HCT116 (cell line): ENCODE results near the gene ATP8B4. TPM values are rescaled to one million over a fixed set of nuclear protein-coding genes. Genes with fewer than 3 reads are reported as not detected.

ENCODE experiments used
- ATAC-seq: fragments of 200-7000 bp; cut with Tn5 transposase; 2 replicates; pipeline ENCODE4 v1.9.1; 2020; ENCODE audit warnings: mild to moderate bottlenecking, moderate library complexity
- BruUV-seq: library from RNA; stranded (reverse); fragments of 400-500 nt; replicated peaks from 2 replicates; lab custom pipeline; 2021; lab: Mats Ljungman, UMichigan
- CTCF ChIA-PET: fragments of 300-600 bp; sonication (Branson Sonifier 250); formaldehyde crosslinking; loops from one replicate; lab custom pipeline; 2021; ENCODE audit warnings: antibody characterized with exemption; lab: Charles Lee
- POLR2A ChIA-PET: fragments of 300-600, 350-600 bp; sonication (Branson Sonifier 250); formaldehyde crosslinking; loops from one replicate; lab custom pipeline; 2021; ENCODE audit warnings: antibody characterized with exemption; lab: Charles Lee
- RAD21 ChIA-PET, 2 experiments: fragments of 300-600 bp; sonication (Branson Sonifier 250); formaldehyde crosslinking; loops; one replicate each; lab custom pipeline; 2023; ENCODE audit warnings: low total read pairs in 2 of 2; ENCODE audit not compliant: uncharacterized antibody in 2 of 2, unreplicated experiment in 2 of 2, low non-redundant PET in 1 of 2; lab: Charles Lee
- DNase-seq: peaks from one replicate; pipeline ENCODE4 v3.0.0-alpha.2; 2010; ENCODE audit warnings: low read depth, low spot score
- H2AFZ ChIP-seq: fragments of 200-600 bp; shearing (Covaris generic), sonication (generic); 2 replicates; pipeline ENCODE4 v1.6.1; 2017; ENCODE audit warnings: low read depth, mixed run types, mixed read lengths, antibody characterized with exemption, low read length; ENCODE audit not compliant: poor library complexity, severe bottlenecking
- H3K27ac ChIP-seq: 2 replicates; pipeline ENCODE4 v1.5.1; 2012; ENCODE audit warnings: low read depth, low read length
- H3K27me3 ChIP-seq: fragments of 200-600 bp; sonication (generic); 2 replicates; pipeline ENCODE4 v1.6.1; 2016; ENCODE audit warnings: mixed run types, low read length, mixed read lengths; ENCODE audit not compliant: insufficient read depth
- H3K36me3 ChIP-seq, 2 experiments: fragments of 200-500 bp in 1 of 2; fragments of 200-600 bp in 1 of 2; sonication (Bioruptor generic) in 1 of 2; sonication (generic) in 1 of 2; 2 replicates each; pipeline versions ENCODE4 v1.5.1 to v1.6.1; 2014 to 2016; ENCODE audit warnings: low read length in 2 of 2, inconsistent platforms in 1 of 2, mixed read lengths in 1 of 2, mixed run types in 1 of 2; ENCODE audit not compliant: insufficient read depth in 2 of 2, control insufficient read depth in 1 of 2
- H3K4me1 ChIP-seq, 2 experiments: fragments of 200-600 bp in 1 of 2; sonication (generic) in 1 of 2; 2 replicates each; pipeline versions ENCODE4 v1.5.1 to v1.6.1; 2012 to 2017; ENCODE audit warnings: low read length in 2 of 2, inconsistent platforms in 1 of 2, mild to moderate bottlenecking in 1 of 2, mixed read lengths in 1 of 2, mixed run types in 1 of 2, moderate library complexity in 1 of 2; ENCODE audit not compliant: insufficient read depth in 2 of 2, control insufficient read depth in 1 of 2
- H3K4me2 ChIP-seq: fragments of 200-600 bp; sonication (generic); 2 replicates; pipeline ENCODE4 v1.6.1; 2017; ENCODE audit warnings: mixed run types, low read length, mixed read lengths
- H3K4me3 ChIP-seq, 2 experiments: fragments of 200-600 bp in 1 of 2; sonication (generic) in 1 of 2; replicated peaks in 1 of 2; 2 replicates each; pipeline ENCODE4 v1.5.1; 2011 to 2016; ENCODE audit warnings: low read length in 2 of 2, control low read depth in 1 of 2, low read depth in 1 of 2, mild to moderate bottlenecking in 1 of 2, mixed read lengths in 1 of 2, mixed run types in 1 of 2
- H3K79me2 ChIP-seq: fragments of 200-600 bp; sonication (generic); 2 replicates; pipeline ENCODE4 v1.6.1; 2017; ENCODE audit warnings: mild to moderate bottlenecking, mixed run types, low read length, moderate library complexity, mixed read lengths; ENCODE audit not compliant: insufficient read depth
- H3K9ac ChIP-seq: fragments of 200-600 bp; sonication (generic); 2 replicates; pipeline ENCODE4 v1.6.1; 2016; ENCODE audit warnings: low read length, mixed read lengths
- H3K9me2 ChIP-seq: fragments of 200-600 bp; sonication (generic), shearing (Covaris generic); 2 replicates; pipeline ENCODE4 v1.6.1; 2017; ENCODE audit warnings: mixed run types, mild to moderate bottlenecking, moderate library complexity; ENCODE audit not compliant: insufficient read depth
- H3K9me3 ChIP-seq, 2 experiments: fragments of 200-500 bp in 1 of 2; fragments of 200-600 bp in 1 of 2; sonication (Bioruptor generic) in 1 of 2; sonication (generic) in 1 of 2; 2 replicates each; pipeline ENCODE4 v1.6.1; 2014 to 2017; ENCODE audit warnings: low read length in 2 of 2, mixed read lengths in 2 of 2, inconsistent platforms in 1 of 2, low read depth in 1 of 2, mild to moderate bottlenecking in 1 of 2, mixed run types in 1 of 2, moderate library complexity in 1 of 2; ENCODE audit not compliant: control insufficient read depth in 1 of 2, insufficient read depth in 1 of 2
- H4K20me1 ChIP-seq: fragments of 200-600 bp; sonication (generic), shearing (Covaris generic); 2 replicates; pipeline ENCODE4 v1.6.1; 2017; ENCODE audit warnings: mixed run types, mild to moderate bottlenecking, moderate library complexity; ENCODE audit not compliant: insufficient read depth
- CBX3 ChIP-seq: IDR thresholded peaks from 2 replicates; pipeline ENCODE4 v1.6.1; 2012; ENCODE audit warnings: low read depth
- EZH2phosphoT487 ChIP-seq: fragments of 200-600 bp; IDR thresholded peaks from 2 replicates; pipeline ENCODE4 v1.6.1; 2018; ENCODE audit warnings: antibody characterized with exemption, borderline replicate concordance
- POLR2AphosphoS5 ChIP-seq: IDR thresholded peaks from 2 replicates; pipeline ENCODE4 v1.6.1; 2011; ENCODE audit warnings: mild to moderate bottlenecking, low read depth, low read length, moderate library complexity
- RAD21 ChIP-seq: IDR thresholded peaks from 2 replicates; pipeline ENCODE4 v1.6.1; 2012; ENCODE audit warnings: low read depth, mild to moderate bottlenecking
- REST ChIP-seq: IDR thresholded peaks from 2 replicates; pipeline ENCODE4 v1.6.1; 2012; ENCODE audit warnings: low read depth
- SP1 ChIP-seq: IDR thresholded peaks from 2 replicates; pipeline ENCODE4 v1.6.1; 2012; ENCODE audit warnings: low read depth
- intact Hi-C: fragments of 100-400 bp; cut with micrococcal nuclease; formaldehyde crosslinking; loops from 2 replicates; pipeline ENCODE4 v1.10.0; 2022
- total RNA-seq: library from RNA; stranded (reverse); gene quantifications from one replicate; pipeline ENCODE4 v1.2.1, GENCODE V29; 2021; ENCODE audit not compliant: unreplicated experiment

ATP8B4 gene
- total RNA-seq, 1 experiment from 2014 or later, result 0.25 TPM

- Histone ChIP-seq H3K36me3 (no peaks in the 10 kb centered on the region), H3K27ac (no peak overlapping the region), H2AFZ (no peak overlapping the region), H3K4me3 (no peak overlapping the region), H3K79me2 (no peaks in the 10 kb centered on the region), H3K9ac (no peak overlapping the region), H3K4me2 (no peak overlapping the region), H3K27me3 (no peaks in the 10 kb centered on the region), H3K9me3 (no peaks in the 10 kb centered on the region), H3K9me2 (no peaks in the 10 kb centered on the region), H4K20me1 (no peaks in the 10 kb centered on the region), H3K4me1 (no peaks in the 10 kb centered on the region)
- TF ChIP-seq REST, result no peak
- TF ChIP-seq EZH2phosphoT487, result no peak
- no peak for ATAC-seq
- ChIA-PET CTCF (no interaction called here), POLR2A (no interaction called here), RAD21 (no interaction called here)
- DNase-seq, result no peak
- no TSS peak for BruUV-seq
- intact Hi-C loops, result no loop called here
Observed at GRCh38 chr15:49809894-49810609, 309.0 kb downstream of the ATP8B4 start.

- H3K36me3 ChIP-seq, result no peaks in the 10 kb centered on the region
- H3K27ac ChIP-seq, result no peak overlapping the region
- H4K20me1 ChIP-seq, result no peaks in the 10 kb centered on the region
- H3K4me3 ChIP-seq, result no peak overlapping the region
- CTCF ChIA-PET, result no interaction called here
- no peak for TF ChIP-seq POLR2AphosphoS5
- TF ChIP-seq CBX3, result no peak
- no peak for TF ChIP-seq SP1
- TF ChIP-seq RAD21, result no peak
- no peak overlapping the region for H2AFZ ChIP-seq
- DNase-seq, result no peak
- no peak overlapping the region for H3K9ac ChIP-seq
- ATAC-seq, result no peak
- intact Hi-C loops, result no loop called here
- H3K4me1 ChIP-seq, result no peaks in the 10 kb centered on the region
- H3K9me3 ChIP-seq, result no peaks in the 10 kb centered on the region
- no peak overlapping the region for H3K4me2 ChIP-seq
- H3K27me3 ChIP-seq, result no peaks in the 10 kb centered on the region
- RAD21 ChIA-PET, result no interaction called here
- no peaks in the 10 kb centered on the region for H3K9me2 ChIP-seq
- BruUV-seq, result no TSS peak
- POLR2A ChIA-PET, result no interaction called here
- no peaks in the 10 kb centered on the region for H3K79me2 ChIP-seq
Observed at GRCh38 chr15:49808341-49808740, 310.7 kb downstream of the ATP8B4 start.

Other genes starting within 250 kb of the ATP8B4 start
- gene SLC27A2, start 63.0 kb upstream of the ATP8B4 start, total RNA-seq, result 14.0 TPM
- gene HDC, start 146.5 kb upstream of the ATP8B4 start, total RNA-seq, result not detected
- gene GABPB1, start 236.0 kb upstream of the ATP8B4 start, total RNA-seq, result 20.1 TPM